H9 (cell line): ENCODE data around the gene RRP9. TPM values are rescaled to one million over a fixed set of nuclear protein-coding genes. Genes with fewer than 3 reads are reported as not detected.

ENCODE experiments used
- DNase-seq: peaks from one replicate; pipeline ENCODE4 v3.0.0-alpha.2; 2017
- H2AFZ ChIP-seq: one replicate; pipeline ENCODE4 v1.6.1; 2013; ENCODE audit warnings: mild to moderate bottlenecking, low read length, control low read depth, moderate library complexity
- H2AK5ac ChIP-seq: 2 replicates; pipeline ENCODE4 v1.6.1; 2013; ENCODE audit warnings: low read length, control low read depth, mixed read lengths; ENCODE audit not compliant: insufficient read length
- H2BK120ac ChIP-seq: one replicate; pipeline ENCODE4 v1.6.1; 2013; ENCODE audit warnings: low read depth, mild to moderate bottlenecking, low read length, control low read depth, inconsistent platforms; ENCODE audit not compliant: poor library complexity, severe bottlenecking
- H2BK12ac ChIP-seq: 2 replicates; pipeline ENCODE4 v1.6.1; 2013; ENCODE audit warnings: low read length, control low read depth, mixed read lengths, low read depth; ENCODE audit not compliant: insufficient read length
- H2BK15ac ChIP-seq: 2 replicates; pipeline ENCODE4 v1.6.1; 2013; ENCODE audit warnings: low read depth, low read length, control low read depth
- H2BK20ac ChIP-seq: one replicate; pipeline ENCODE4 v1.6.1; 2013; ENCODE audit warnings: low read depth, mild to moderate bottlenecking, low read length, control low read depth, inconsistent platforms; ENCODE audit not compliant: poor library complexity, severe bottlenecking
- H2BK5ac ChIP-seq: 2 replicates; pipeline ENCODE4 v1.6.1; 2013; ENCODE audit warnings: low read length, control low read depth, mixed read lengths; ENCODE audit not compliant: insufficient read length
- H3K14ac ChIP-seq: 2 replicates; pipeline ENCODE4 v1.6.1; 2013; ENCODE audit warnings: low read length, control low read depth; ENCODE audit not compliant: insufficient read depth
- H3K18ac ChIP-seq: 2 replicates; pipeline ENCODE4 v1.6.1; 2013; ENCODE audit warnings: low read depth, mild to moderate bottlenecking, mixed read lengths, low read length, control low read depth; ENCODE audit not compliant: insufficient read length
- H3K23ac ChIP-seq: 2 replicates; pipeline ENCODE4 v1.6.1; 2013; ENCODE audit warnings: low read length, control low read depth, mixed read lengths, low read depth; ENCODE audit not compliant: insufficient read length
- H3K23me2 ChIP-seq: 2 replicates; pipeline ENCODE4 v1.6.1; 2013; ENCODE audit warnings: low read depth, mild to moderate bottlenecking, mixed read lengths, low read length, control low read depth; ENCODE audit not compliant: insufficient read length, poor library complexity, severe bottlenecking
- H3K27ac ChIP-seq: 2 replicates; pipeline ENCODE4 v1.5.1; 2013; ENCODE audit warnings: low read length, control low read depth, mixed read lengths, low read depth; ENCODE audit not compliant: insufficient read length
- H3K27me3 ChIP-seq: 2 replicates; pipeline ENCODE4 v1.6.1; 2013; ENCODE audit warnings: low read length, control low read depth, inconsistent platforms; ENCODE audit not compliant: insufficient read depth
- H3K4ac ChIP-seq: 2 replicates; pipeline ENCODE4 v1.6.1; 2013; ENCODE audit warnings: low read depth, mild to moderate bottlenecking, control low read depth, inconsistent platforms, low read length, moderate library complexity
- H3K4me1 ChIP-seq: 2 replicates; pipeline ENCODE4 v1.6.1; 2013; ENCODE audit warnings: low read length, control low read depth, inconsistent platforms; ENCODE audit not compliant: insufficient read depth
- H3K4me2 ChIP-seq: 2 replicates; pipeline ENCODE4 v1.6.1; 2013; ENCODE audit warnings: low read length, control low read depth, mixed read lengths; ENCODE audit not compliant: insufficient read length, insufficient read depth
- H3K56ac ChIP-seq: 2 replicates; pipeline ENCODE4 v1.6.1; 2013; ENCODE audit warnings: low read depth, mild to moderate bottlenecking, mixed read lengths, low read length, control low read depth; ENCODE audit not compliant: insufficient read length
- H3K79me1 ChIP-seq: 2 replicates; pipeline ENCODE4 v1.6.1; 2013; ENCODE audit warnings: low read depth, mild to moderate bottlenecking, moderate library complexity, low read length, control low read depth, inconsistent platforms; ENCODE audit not compliant: insufficient read depth, poor library complexity, severe bottlenecking
- H3K79me2 ChIP-seq: 2 replicates; pipeline ENCODE4 v1.6.1; 2013; ENCODE audit warnings: low read length, control low read depth, inconsistent platforms; ENCODE audit not compliant: insufficient read depth
- H3K9ac ChIP-seq: 2 replicates; pipeline ENCODE4 v1.6.1; 2013; ENCODE audit warnings: low read length, control low read depth, mixed read lengths; ENCODE audit not compliant: insufficient read length; ENCODE audit errors: extremely low read depth
- H3K9me3 ChIP-seq: one replicate; pipeline ENCODE4 v1.6.1; 2013; ENCODE audit warnings: low read depth, low read length, inconsistent platforms; ENCODE audit not compliant: control insufficient read depth
- H3T11ph ChIP-seq: one replicate; pipeline ENCODE4 v1.6.1; 2013; ENCODE audit warnings: mild to moderate bottlenecking, low read length, control low read depth, inconsistent platforms
- H4K20me1 ChIP-seq: one replicate; pipeline ENCODE4 v1.6.1; 2013; ENCODE audit not compliant: control insufficient read depth, insufficient read length, insufficient read depth
- H4K5ac ChIP-seq: 2 replicates; pipeline ENCODE4 v1.6.1; 2013; ENCODE audit warnings: low read depth, mild to moderate bottlenecking, mixed read lengths, low read length, control low read depth; ENCODE audit not compliant: insufficient read length
- H4K8ac ChIP-seq: replicated peaks from 2 replicates; pipeline ENCODE4 v1.6.1; 2013; ENCODE audit warnings: low read length, control low read depth, mixed read lengths, low read depth; ENCODE audit not compliant: insufficient read length
- H4K91ac ChIP-seq: 2 replicates; pipeline ENCODE4 v1.6.1; 2013; ENCODE audit warnings: low read depth, mild to moderate bottlenecking, moderate library complexity, mixed read lengths, low read length, control low read depth; ENCODE audit not compliant: insufficient read length
- H3K27ac Mint-ChIP-seq, 3 experiments: 2 replicates in 2 of 3; 3 replicates in 1 of 3; pipeline ENCODE4 v1.8.0; 2020 to 2021; ENCODE audit warnings: mixed read lengths in 3 of 3, mild to moderate bottlenecking in 1 of 3, moderate library complexity in 1 of 3
- H3K27me3 Mint-ChIP-seq: 2 replicates; pipeline ENCODE4 v1.8.0; 2021; ENCODE audit warnings: low read depth, mild to moderate bottlenecking, moderate library complexity, mixed read lengths
- H3K36me3 Mint-ChIP-seq, 3 experiments: 2 replicates in 2 of 3; 3 replicates in 1 of 3; pipeline ENCODE4 v1.8.0; 2020 to 2021; ENCODE audit warnings: low read depth in 3 of 3, mixed read lengths in 3 of 3; ENCODE audit not compliant: insufficient read depth in 1 of 3
- H3K4me1 Mint-ChIP-seq, 2 experiments: 2 replicates each; pipeline ENCODE4 v1.8.0; 2020; ENCODE audit warnings: mixed read lengths in 2 of 2
- H3K4me3 Mint-ChIP-seq, 2 experiments: 2 replicates in 1 of 2; 3 replicates in 1 of 2; pipeline ENCODE4 v1.8.0; 2020 to 2021; ENCODE audit warnings: mild to moderate bottlenecking in 2 of 2, mixed read lengths in 2 of 2, moderate library complexity in 1 of 2
- H3K9me3 Mint-ChIP-seq, 2 experiments: 2 replicates in 1 of 2; 3 replicates in 1 of 2; pipeline ENCODE4 v1.8.0; 2020; ENCODE audit warnings: mild to moderate bottlenecking in 2 of 2, mixed read lengths in 2 of 2, moderate library complexity in 1 of 2
- WGBS: extraction: QIAGEN DNeasy Blood & Tissue Kit; methylation state at CpG from one replicate; pipeline ENCODE4 v1.1.7; 2013; ENCODE audit warnings: missing lambda C conversion rate, low lambda C conversion rate, mixed read lengths; ENCODE audit not compliant: insufficient read length; ENCODE audit errors: extremely low coverage; 5-methylcytosine and 5-hydroxymethylcytosine counted together
- total RNA-seq: library from RNA; stranded (reverse); gene quantifications from 2 replicates; pipeline ENCODE4 v1.2.1, GENCODE V29; 2021
- TF ChIP-seq, protein P1 (sequence below): fragments of 200-600 bp; sonication (generic); conservative IDR thresholded peaks from 3 replicates; pipeline ENCODE4 v1.8.0; 2021; ENCODE audit warnings: antibody characterized with exemption, mild to moderate bottlenecking

Gene RRP9
- total RNA-seq, 1 experiment from 2014 or later = 64.0 TPM

DNA sequence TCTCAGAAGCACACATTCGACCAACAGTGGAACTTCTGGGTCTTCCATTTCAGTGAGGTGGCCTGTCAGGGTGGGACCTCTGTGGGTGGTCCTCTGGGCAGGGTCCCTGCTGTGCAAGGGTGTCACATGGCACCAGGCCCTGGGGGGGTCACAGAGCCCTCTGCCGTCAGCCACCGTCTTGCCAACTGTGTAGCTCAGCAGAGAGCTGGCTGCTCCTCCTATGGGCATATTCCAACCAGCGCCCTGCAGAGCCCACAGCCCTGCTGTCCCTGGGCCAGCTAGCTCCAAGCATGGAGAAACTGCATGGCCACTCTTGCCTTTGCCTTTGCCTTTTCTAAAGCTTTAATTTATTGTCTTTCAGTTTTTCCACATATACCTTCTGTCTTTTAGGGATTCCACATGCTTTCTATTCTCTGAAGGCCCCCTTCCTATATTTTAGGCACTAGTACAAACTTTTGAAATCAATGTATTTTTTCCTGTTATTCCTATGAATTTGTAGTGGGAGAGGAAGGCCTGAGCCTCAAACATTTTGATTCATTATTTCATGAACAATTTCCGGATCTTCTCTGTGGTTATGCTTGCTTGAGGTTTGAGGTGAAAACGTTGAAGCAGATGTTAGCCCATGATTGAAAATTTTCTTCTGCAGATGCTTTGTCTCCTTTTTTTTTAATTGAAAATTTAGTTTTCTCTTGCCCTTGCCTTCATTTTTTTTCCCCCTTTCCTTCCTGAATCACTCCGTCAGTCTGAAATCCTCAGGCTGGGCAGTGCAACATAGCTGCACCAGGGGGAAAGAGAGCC lies 50.3 kb downstream of the RRP9 start:
- H2BK15ac ChIP-seq = no peak overlapping the region
- H3K4me2 ChIP-seq = no peak overlapping the region
- H2BK5ac ChIP-seq = no peak overlapping the region
- no peak overlapping the region for H3K14ac ChIP-seq
- H3K4ac ChIP-seq = no peak overlapping the region
- no peak overlapping the region for H3K4me3 Mint-ChIP-seq
- peaks cover 16% of the 10 kb centered on the region in 2 experiments for H3K4me1 Mint-ChIP-seq
- no CpG with 5 or more reads among the region's 7 CpGs for whole genome bisulfite sequencing
- H3K23me2 ChIP-seq = no peaks in the 10 kb centered on the region
- no peak overlapping the region for H3K27ac ChIP-seq
- no peak overlapping the region for H2BK120ac ChIP-seq
- no peak overlapping the region for H3K27ac Mint-ChIP-seq
- H3K9me3 Mint-ChIP-seq = no peaks in the 10 kb centered on the region
- no peaks in the 10 kb centered on the region for H3K27me3 ChIP-seq
- H4K8ac ChIP-seq = no peak overlapping the region
- H3K36me3 Mint-ChIP-seq = no peaks in the 10 kb centered on the region
- H3K9ac ChIP-seq = no peak overlapping the region
- TF ChIP-seq, protein P1, sequence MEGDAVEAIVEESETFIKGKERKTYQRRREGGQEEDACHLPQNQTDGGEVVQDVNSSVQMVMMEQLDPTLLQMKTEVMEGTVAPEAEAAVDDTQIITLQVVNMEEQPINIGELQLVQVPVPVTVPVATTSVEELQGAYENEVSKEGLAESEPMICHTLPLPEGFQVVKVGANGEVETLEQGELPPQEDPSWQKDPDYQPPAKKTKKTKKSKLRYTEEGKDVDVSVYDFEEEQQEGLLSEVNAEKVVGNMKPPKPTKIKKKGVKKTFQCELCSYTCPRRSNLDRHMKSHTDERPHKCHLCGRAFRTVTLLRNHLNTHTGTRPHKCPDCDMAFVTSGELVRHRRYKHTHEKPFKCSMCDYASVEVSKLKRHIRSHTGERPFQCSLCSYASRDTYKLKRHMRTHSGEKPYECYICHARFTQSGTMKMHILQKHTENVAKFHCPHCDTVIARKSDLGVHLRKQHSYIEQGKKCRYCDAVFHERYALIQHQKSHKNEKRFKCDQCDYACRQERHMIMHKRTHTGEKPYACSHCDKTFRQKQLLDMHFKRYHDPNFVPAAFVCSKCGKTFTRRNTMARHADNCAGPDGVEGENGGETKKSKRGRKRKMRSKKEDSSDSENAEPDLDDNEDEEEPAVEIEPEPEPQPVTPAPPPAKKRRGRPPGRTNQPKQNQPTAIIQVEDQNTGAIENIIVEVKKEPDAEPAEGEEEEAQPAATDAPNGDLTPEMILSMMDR = no peak
- H2AK5ac ChIP-seq = no peak overlapping the region
- H3K4me1 ChIP-seq = no peaks in the 10 kb centered on the region
- no peaks in the 10 kb centered on the region for H4K20me1 ChIP-seq
- H2BK20ac ChIP-seq = no peak overlapping the region
- H4K5ac ChIP-seq = no peak overlapping the region
- H3K9me3 ChIP-seq = no peaks in the 10 kb centered on the region
- H3K23ac ChIP-seq = no peak overlapping the region
- no peak overlapping the region for H3K18ac ChIP-seq
- H2AFZ ChIP-seq = no peak overlapping the region
- H3K56ac ChIP-seq = no peak overlapping the region
- H3T11ph ChIP-seq = no peak overlapping the region
- H4K91ac ChIP-seq = no peak overlapping the region
- no peak overlapping the region for H2BK12ac ChIP-seq
- peaks cover 7% of the 10 kb centered on the region for H3K27me3 Mint-ChIP-seq
- no peaks in the 10 kb centered on the region for H3K79me1 ChIP-seq
- DNase-seq = no peak
- H3K79me2 ChIP-seq = no peaks in the 10 kb centered on the region
